ENCODE results near the gene BCAS3.

DNA sequence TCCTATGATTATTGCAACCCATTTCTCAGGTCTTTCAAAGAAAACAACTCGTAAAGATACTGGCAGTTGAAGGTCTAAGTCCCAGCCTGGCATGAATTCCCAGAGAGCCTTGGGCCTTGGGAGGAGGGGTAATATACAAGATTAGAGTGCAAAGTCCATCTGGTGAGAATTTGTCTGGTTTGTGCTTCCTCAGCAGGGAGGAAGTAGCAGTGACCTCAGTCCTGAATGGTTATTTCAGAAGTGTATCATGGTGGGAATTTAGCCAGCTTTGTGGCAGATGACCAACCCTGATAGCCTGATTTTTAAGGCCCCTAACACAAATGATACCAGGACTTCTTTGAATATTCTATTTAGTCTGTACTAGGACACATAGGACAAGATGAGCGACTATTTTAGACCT is 570.7 kb downstream of the BCAS3 start:
- TF ChIP-seq, protein P1, sequence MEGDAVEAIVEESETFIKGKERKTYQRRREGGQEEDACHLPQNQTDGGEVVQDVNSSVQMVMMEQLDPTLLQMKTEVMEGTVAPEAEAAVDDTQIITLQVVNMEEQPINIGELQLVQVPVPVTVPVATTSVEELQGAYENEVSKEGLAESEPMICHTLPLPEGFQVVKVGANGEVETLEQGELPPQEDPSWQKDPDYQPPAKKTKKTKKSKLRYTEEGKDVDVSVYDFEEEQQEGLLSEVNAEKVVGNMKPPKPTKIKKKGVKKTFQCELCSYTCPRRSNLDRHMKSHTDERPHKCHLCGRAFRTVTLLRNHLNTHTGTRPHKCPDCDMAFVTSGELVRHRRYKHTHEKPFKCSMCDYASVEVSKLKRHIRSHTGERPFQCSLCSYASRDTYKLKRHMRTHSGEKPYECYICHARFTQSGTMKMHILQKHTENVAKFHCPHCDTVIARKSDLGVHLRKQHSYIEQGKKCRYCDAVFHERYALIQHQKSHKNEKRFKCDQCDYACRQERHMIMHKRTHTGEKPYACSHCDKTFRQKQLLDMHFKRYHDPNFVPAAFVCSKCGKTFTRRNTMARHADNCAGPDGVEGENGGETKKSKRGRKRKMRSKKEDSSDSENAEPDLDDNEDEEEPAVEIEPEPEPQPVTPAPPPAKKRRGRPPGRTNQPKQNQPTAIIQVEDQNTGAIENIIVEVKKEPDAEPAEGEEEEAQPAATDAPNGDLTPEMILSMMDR (IDR thresholded peaks at IDR 0.05), result no peak
- no peak for TF ChIP-seq ZFX (IDR thresholded peaks at IDR 0.05; ENCODE audit: borderline replicate concordance)
